GM12891 (cell line): ENCODE results near the gene ZCCHC24.

ENCODE experiments used
- DNase-seq: peaks from one replicate; pipeline ENCODE4 v3.0.0; 2011; ENCODE audit warnings: low spot score; ENCODE audit not compliant: insufficient read length
- FAIRE-seq: peaks from 2 replicates; lab custom pipeline; 2011; peaks lifted over from hg19 to GRCh38; lab: Jason Lieb, UNC
- PAX5 ChIP-seq: IDR thresholded peaks from 2 replicates; pipeline ENCODE4 v1.6.1; 2011; ENCODE audit warnings: low read length, moderate library complexity, mild to moderate bottlenecking; ENCODE audit not compliant: insufficient read depth, severe bottlenecking
- POLR2A ChIP-seq: IDR thresholded peaks from 2 replicates; pipeline ENCODE4 v1.6.1; 2011; ENCODE audit warnings: low read depth, low read length, control low read depth
- POLR2AphosphoS5 ChIP-seq: IDR thresholded peaks from 2 replicates; pipeline ENCODE4 v1.6.1; 2011; ENCODE audit warnings: low read depth, low read length, control low read depth
- POU2F2 ChIP-seq: IDR thresholded peaks from 2 replicates; pipeline ENCODE4 v1.6.1; 2011; ENCODE audit warnings: low read depth, mild to moderate bottlenecking, control low read depth, low read length, moderate library complexity
- SPI1 ChIP-seq: IDR thresholded peaks from 2 replicates; pipeline ENCODE4 v1.6.1; 2011; ENCODE audit warnings: low read depth, low read length, control low read depth
- TAF1 ChIP-seq: IDR thresholded peaks from 2 replicates; pipeline ENCODE4 v1.6.1; 2011; ENCODE audit warnings: low read depth, low read length, control low read depth

ZCCHC24 gene

GRCh38 chr10:79400146-79401004 is 45.0 kb downstream of the ZCCHC24 start:
- peak; percentile 84 for DNase-seq
- FAIRE-seq = peak; percentile 67
- no peak for TF ChIP-seq PAX5
- TF ChIP-seq SPI1 = no peak
- no peak for TF ChIP-seq POLR2A
- no peak for TF ChIP-seq TAF1
- TF ChIP-seq POU2F2 = no peak
- TF ChIP-seq POLR2AphosphoS5 = no peak

- no peak for FAIRE-seq
- TF ChIP-seq POLR2A (no peak), SPI1 (no peak), PAX5 (no peak), POU2F2 (no peak), POLR2AphosphoS5 (no peak), TAF1 (no peak)
- DNase-seq = no peak
Measured at GRCh38 chr10:79399223-79399831, 46.1 kb downstream of the ZCCHC24 start.

GRCh38 chr10:79398642-79399041 is 46.8 kb downstream of the ZCCHC24 start:
- FAIRE-seq = no peak
- no peak for DNase-seq

GRCh38 chr10:79397575-79398303 is 47.7 kb downstream of the ZCCHC24 start:
- FAIRE-seq (no peak), DNase-seq (no peak)
- TF ChIP-seq TAF1 (no peak), POLR2AphosphoS5 (no peak), SPI1 (no peak), POLR2A (no peak), PAX5 (no peak), POU2F2 (no peak)

More at GRCh38 chr10:79398642-79399041, 46.8 kb downstream of the ZCCHC24 start:
- no peak for TF ChIP-seq TAF1
- TF ChIP-seq SPI1 = no peak
- TF ChIP-seq PAX5 = no peak

GRCh38 chr10:79397051-79397450 is 48.4 kb downstream of the ZCCHC24 start:
- TF ChIP-seq SPI1 (no peak), TAF1 (no peak), POLR2A (no peak), POLR2AphosphoS5 (no peak), POU2F2 (no peak), PAX5 (no peak)
- FAIRE-seq (no peak), DNase-seq (no peak)

- DNase-seq (no peak), FAIRE-seq (no peak)
- TF ChIP-seq POLR2AphosphoS5 (no peak), SPI1 (no peak), POU2F2 (no peak), TAF1 (no peak), POLR2A (no peak), PAX5 (no peak)
Measured at GRCh38 chr10:79396520-79396919, 48.9 kb downstream of the ZCCHC24 start.

- FAIRE-seq = no peak
- TF ChIP-seq SPI1 (no peak), POLR2AphosphoS5 (no peak), TAF1 (no peak), PAX5 (no peak), POLR2A (no peak), POU2F2 (no peak)
- no peak for DNase-seq
Measured at GRCh38 chr10:79394664-79395063, 50.8 kb downstream of the ZCCHC24 start.

GRCh38 chr10:79393924-79394610 is 51.4 kb downstream of the ZCCHC24 start:
- DNase-seq (no peak), FAIRE-seq (no peak)
- no peak for TF ChIP-seq POLR2A
- TF ChIP-seq PAX5 = no peak
- no peak for TF ChIP-seq TAF1
- no peak for TF ChIP-seq POU2F2
- no peak for TF ChIP-seq SPI1
- TF ChIP-seq POLR2AphosphoS5 = no peak

- FAIRE-seq = no peak
- DNase-seq = no peak
- TF ChIP-seq POU2F2 (no peak), POLR2AphosphoS5 (no peak), TAF1 (no peak), SPI1 (no peak), PAX5 (no peak), POLR2A (no peak)
Measured at GRCh38 chr10:79393221-79393923, 52.1 kb downstream of the ZCCHC24 start.
